ENCODE results near the gene ROBO1. TPM values are rescaled to one million over a fixed set of nuclear protein-coding genes. Genes with fewer than 3 reads are reported as not detected.

The ROBO1 gene
- total RNA-seq, 1 donor from 2014 or later = 182 TPM

DNA sequence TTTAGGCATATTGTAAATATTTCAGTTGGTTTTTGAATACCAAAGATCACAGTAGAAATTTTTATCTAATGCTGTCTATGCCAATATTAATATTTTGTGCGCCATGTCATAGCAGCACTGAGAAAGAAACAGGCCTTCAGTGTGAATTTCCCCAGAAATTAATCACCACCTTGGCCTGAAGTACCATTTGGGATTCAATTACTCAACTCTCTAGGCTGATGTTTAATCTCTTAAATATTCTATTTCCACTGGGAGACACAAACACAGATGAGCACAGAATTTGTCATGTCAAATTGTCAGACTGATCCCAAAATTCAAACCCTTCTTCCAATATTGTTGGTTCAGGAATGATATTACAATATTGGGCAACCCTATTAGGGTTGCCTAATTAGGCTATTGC lies 509.3 kb downstream of the ROBO1 start:
- Mint-ChIP-seq H3K27me3 (no peaks in the 10 kb centered on the region), H3K27ac (no peak overlapping the region), H3K4me1 (ENCODE audit: unreplicated experiment) (peaks cover 9% of the 10 kb centered on the region), H3K36me3 (no peaks in the 10 kb centered on the region), H3K9me3 (no peaks in the 10 kb centered on the region), H3K4me3 (no peak overlapping the region)
- TF ChIP-seq, protein P1, sequence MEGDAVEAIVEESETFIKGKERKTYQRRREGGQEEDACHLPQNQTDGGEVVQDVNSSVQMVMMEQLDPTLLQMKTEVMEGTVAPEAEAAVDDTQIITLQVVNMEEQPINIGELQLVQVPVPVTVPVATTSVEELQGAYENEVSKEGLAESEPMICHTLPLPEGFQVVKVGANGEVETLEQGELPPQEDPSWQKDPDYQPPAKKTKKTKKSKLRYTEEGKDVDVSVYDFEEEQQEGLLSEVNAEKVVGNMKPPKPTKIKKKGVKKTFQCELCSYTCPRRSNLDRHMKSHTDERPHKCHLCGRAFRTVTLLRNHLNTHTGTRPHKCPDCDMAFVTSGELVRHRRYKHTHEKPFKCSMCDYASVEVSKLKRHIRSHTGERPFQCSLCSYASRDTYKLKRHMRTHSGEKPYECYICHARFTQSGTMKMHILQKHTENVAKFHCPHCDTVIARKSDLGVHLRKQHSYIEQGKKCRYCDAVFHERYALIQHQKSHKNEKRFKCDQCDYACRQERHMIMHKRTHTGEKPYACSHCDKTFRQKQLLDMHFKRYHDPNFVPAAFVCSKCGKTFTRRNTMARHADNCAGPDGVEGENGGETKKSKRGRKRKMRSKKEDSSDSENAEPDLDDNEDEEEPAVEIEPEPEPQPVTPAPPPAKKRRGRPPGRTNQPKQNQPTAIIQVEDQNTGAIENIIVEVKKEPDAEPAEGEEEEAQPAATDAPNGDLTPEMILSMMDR (conservative IDR thresholded peaks at IDR 0.05) = no peak
- DNase-seq (ENCODE audit: extremely low spot score, unreplicated experiment) = no peak

DNA sequence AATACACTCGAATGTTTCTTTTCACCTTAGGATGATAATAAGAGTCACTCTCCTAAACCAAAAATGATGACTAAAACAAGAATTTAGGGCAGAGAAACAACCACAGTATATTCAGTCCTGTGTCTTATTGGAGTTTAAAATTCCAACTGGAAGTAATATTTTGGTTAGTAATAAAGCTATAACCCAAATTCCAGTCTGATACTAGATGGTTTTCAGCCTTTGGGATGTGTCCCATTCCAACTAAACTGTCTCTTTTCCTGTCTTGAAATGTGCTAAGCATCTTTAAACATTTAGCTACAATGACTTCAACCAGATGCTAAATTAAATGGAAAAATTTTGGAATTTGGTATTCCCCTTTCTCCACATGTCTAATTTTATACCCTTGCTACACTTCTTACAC lies 510.0 kb downstream of the ROBO1 start:
- H3K9me3 Mint-ChIP-seq = no peaks in the 10 kb centered on the region
- H3K27ac Mint-ChIP-seq = no peak overlapping the region
- TF ChIP-seq, protein P1 (conservative IDR thresholded peaks at IDR 0.05) = no peak
- H3K4me3 Mint-ChIP-seq = no peak overlapping the region
- no peaks in the 10 kb centered on the region for H3K36me3 Mint-ChIP-seq
- H3K4me1 Mint-ChIP-seq (ENCODE audit: unreplicated experiment) = peaks cover 9% of the 10 kb centered on the region
- DNase-seq (ENCODE audit: extremely low spot score, unreplicated experiment) = no peak
- no peaks in the 10 kb centered on the region for H3K27me3 Mint-ChIP-seq

DNA sequence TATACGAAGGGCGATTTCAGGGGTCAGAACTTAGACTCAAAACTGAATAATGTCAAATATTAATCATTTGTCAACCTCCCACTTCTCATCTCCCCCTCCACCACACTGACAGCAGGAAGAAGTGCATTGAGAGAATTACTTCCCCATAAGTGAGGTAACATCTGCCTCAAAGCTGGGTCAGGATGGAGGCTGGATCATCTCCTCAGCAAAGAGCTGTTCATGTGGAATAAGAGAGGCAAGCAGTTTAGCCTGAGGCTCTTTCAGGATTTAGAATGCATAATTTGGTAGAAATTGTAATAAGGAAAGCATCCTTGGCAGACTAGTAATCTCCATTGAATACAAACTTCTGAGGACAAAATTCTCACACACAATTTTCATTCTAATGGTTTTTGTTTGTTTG lies 512.1 kb downstream of the ROBO1 start:
- no peak for DNase-seq (ENCODE audit: extremely low spot score, unreplicated experiment)
- no peaks in the 10 kb centered on the region for H3K36me3 Mint-ChIP-seq
- H3K27me3 Mint-ChIP-seq = no peaks in the 10 kb centered on the region
- peaks cover 6% of the 10 kb centered on the region for H3K4me1 Mint-ChIP-seq (ENCODE audit: unreplicated experiment)
- TF ChIP-seq, protein P1 (conservative IDR thresholded peaks at IDR 0.05) = no peak
- no peaks in the 10 kb centered on the region for H3K9me3 Mint-ChIP-seq
- H3K27ac Mint-ChIP-seq = no peak overlapping the region
- no peak overlapping the region for H3K4me3 Mint-ChIP-seq

DNA sequence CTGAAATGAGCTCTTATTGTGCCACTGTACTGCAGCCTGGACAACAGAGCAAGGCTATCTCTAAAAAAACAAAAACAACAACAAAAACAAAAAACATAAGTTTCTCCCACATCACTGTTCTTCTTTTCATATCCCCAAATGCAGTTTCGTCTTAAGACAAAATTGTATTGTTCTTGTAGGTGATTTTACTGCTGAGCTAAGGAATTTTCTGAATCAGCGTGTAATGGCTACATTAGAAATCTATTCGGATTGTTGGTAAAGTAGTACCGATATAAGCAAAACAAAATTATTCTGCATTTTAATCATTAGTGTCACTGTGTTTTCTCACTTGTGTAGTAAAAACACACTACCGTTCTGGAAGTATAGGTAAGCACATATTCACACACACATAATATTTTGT lies 512.5 kb downstream of the ROBO1 start:
- H3K4me3 Mint-ChIP-seq = no peak overlapping the region
- no peaks in the 10 kb centered on the region for H3K9me3 Mint-ChIP-seq
- TF ChIP-seq, protein P1 (conservative IDR thresholded peaks at IDR 0.05) = no peak
- H3K36me3 Mint-ChIP-seq = no peaks in the 10 kb centered on the region
- DNase-seq (ENCODE audit: extremely low spot score, unreplicated experiment) = no peak
- peaks cover 6% of the 10 kb centered on the region for H3K4me1 Mint-ChIP-seq (ENCODE audit: unreplicated experiment)
- H3K27ac Mint-ChIP-seq = no peak overlapping the region
- H3K27me3 Mint-ChIP-seq = no peaks in the 10 kb centered on the region

DNA sequence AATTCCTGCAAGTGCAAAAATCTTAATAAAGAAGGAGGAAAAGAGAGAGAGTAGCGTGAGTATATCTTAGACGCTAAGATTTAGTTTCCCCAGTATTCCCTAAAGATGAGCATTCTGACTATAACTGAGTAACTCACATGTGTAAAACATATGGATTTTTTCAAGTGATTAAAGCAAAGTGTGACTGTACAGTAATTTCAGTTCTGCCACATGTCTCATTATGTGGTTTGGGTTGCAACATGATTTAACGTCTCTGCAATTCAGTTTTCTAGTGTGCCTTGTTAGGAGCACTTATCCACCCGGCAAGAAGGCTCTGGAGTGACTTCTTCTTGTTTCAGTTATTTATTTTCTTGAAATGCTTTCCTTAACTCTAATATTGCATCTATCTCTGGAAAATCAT lies 514.1 kb downstream of the ROBO1 start:
- no peak for DNase-seq (ENCODE audit: extremely low spot score, unreplicated experiment)
- H3K27me3 Mint-ChIP-seq = no peaks in the 10 kb centered on the region
- H3K36me3 Mint-ChIP-seq = no peaks in the 10 kb centered on the region
- TF ChIP-seq, protein P1 (conservative IDR thresholded peaks at IDR 0.05) = no peak
- H3K27ac Mint-ChIP-seq = no peak overlapping the region
- peaks cover 7% of the 10 kb centered on the region for H3K4me1 Mint-ChIP-seq (ENCODE audit: unreplicated experiment)
- no peak overlapping the region for H3K4me3 Mint-ChIP-seq
- no peaks in the 10 kb centered on the region for H3K9me3 Mint-ChIP-seq

DNA sequence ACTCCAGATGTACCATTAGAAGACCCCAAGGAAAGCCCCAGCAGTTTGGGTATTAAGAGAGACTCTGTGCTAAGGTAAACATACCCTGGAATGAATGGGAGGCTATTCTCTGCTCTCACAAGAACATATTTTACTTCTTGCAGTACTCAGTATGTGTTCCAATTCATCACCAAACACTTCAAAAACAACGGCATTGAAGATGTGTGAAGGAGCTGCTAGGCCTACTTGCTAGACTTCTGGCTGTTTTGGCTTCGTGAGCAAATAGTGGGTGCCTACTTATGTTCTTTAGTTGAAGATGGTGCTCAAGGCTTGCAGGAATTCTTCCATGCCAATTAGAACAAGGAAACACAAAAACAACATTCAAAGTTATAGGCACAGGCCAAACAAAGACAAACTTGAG lies 514.5 kb downstream of the ROBO1 start:
- Mint-ChIP-seq H3K36me3 (no peaks in the 10 kb centered on the region), H3K27ac (no peak overlapping the region)
- TF ChIP-seq, protein P1 (conservative IDR thresholded peaks at IDR 0.05) = no peak

More for the DNA sequence above, 514.5 kb downstream of the ROBO1 start:
- Mint-ChIP-seq H3K27me3 (no peaks in the 10 kb centered on the region), H3K9me3 (no peaks in the 10 kb centered on the region), H3K4me1 (ENCODE audit: unreplicated experiment) (peaks cover 11% of the 10 kb centered on the region), H3K4me3 (no peak overlapping the region)
- no peak for DNase-seq (ENCODE audit: extremely low spot score, unreplicated experiment)
